ENCODE data around the gene ARL4C.
A peak's percentile ranks its signal among the peaks of the same experiment; 100 is the strongest.

ARL4C gene

GRCh38 chr2:234495251-234496054 lies 1.4 kb downstream of the ARL4C start:
- Histone ChIP-seq H3K27ac (ENCODE audit: low read depth, low read length) (no peak overlapping the region), H3K27me3 (ENCODE audit: insufficient read depth, low read length, poor library complexity) (no peaks in the 10 kb centered on the region), H3K9ac (ENCODE audit: low read length) (peak overlapping the region; percentile 72), H3K18ac (ENCODE audit: low read length) (peak overlapping the region; percentile 44), H3K23ac (ENCODE audit: low read length) (no peak overlapping the region), H3K36me3 (ENCODE audit: control insufficient read depth, insufficient read depth, low read length) (no peaks in the 10 kb centered on the region), H3K79me1 (ENCODE audit: low read length) (peaks cover 11% of the 10 kb centered on the region), H3K4me2 (ENCODE audit: low read length) (peak overlapping the region; percentile 99), H3K79me2 (ENCODE audit: control insufficient read depth, insufficient read depth, low read length) (peaks cover 11% of the 10 kb centered on the region), H4K5ac (ENCODE audit: low read length) (no peak overlapping the region), H3K4me1 (ENCODE audit: control insufficient read depth, low read depth, low read length) (no peaks in the 10 kb centered on the region), H3K4me3 (ENCODE audit: low read length) (peak overlapping the region; percentile 54), H3K56ac (ENCODE audit: low read length) (peak overlapping the region; percentile 84), H2BK120ac (ENCODE audit: low read depth, low read length) (no peak overlapping the region), H2BK15ac (replicated peaks; ENCODE audit: low read depth) (no peak overlapping the region), H3K4ac (ENCODE audit: low read depth, low read length) (no peak overlapping the region), H4K8ac (ENCODE audit: low read depth, low read length) (no peak overlapping the region), H2BK5ac (ENCODE audit: low read length) (no peak overlapping the region), H2AK5ac (ENCODE audit: low read length) (no peak overlapping the region)
- WGBS (ENCODE audit: extremely low coverage, insufficient coverage, low lambda C conversion rate): no CpG with 5 or more reads among the region's 40 CpGs
- DNase-seq: peak; percentile 46

GRCh38 chr2:234494361-234495250 lies 2.3 kb downstream of the ARL4C start:
- WGBS (ENCODE audit: extremely low coverage, insufficient coverage, low lambda C conversion rate): no CpG with 5 or more reads among the region's 9 CpGs

GRCh38 chr2:234493796-234494195 lies 3.1 kb downstream of the ARL4C start:
- H3K4me3 ChIP-seq (ENCODE audit: low read length): no peak overlapping the region

More at GRCh38 chr2:234494361-234495250, 2.3 kb downstream of the ARL4C start:
- Histone ChIP-seq H3K27ac (ENCODE audit: low read depth, low read length) (no peak overlapping the region), H3K4ac (ENCODE audit: low read depth, low read length) (no peak overlapping the region), H3K18ac (ENCODE audit: low read length) (peak overlapping the region; percentile 44), H3K56ac (ENCODE audit: low read length) (peak overlapping the region; percentile 84), H3K9ac (ENCODE audit: low read length) (peak overlapping the region; percentile 72), H4K5ac (ENCODE audit: low read length) (no peak overlapping the region), H2BK5ac (ENCODE audit: low read length) (no peak overlapping the region), H2BK120ac (ENCODE audit: low read depth, low read length) (no peak overlapping the region), H3K36me3 (ENCODE audit: control insufficient read depth, insufficient read depth, low read length) (no peaks in the 10 kb centered on the region), H2BK15ac (replicated peaks; ENCODE audit: low read depth) (no peak overlapping the region), H3K79me1 (ENCODE audit: low read length) (peaks cover 11% of the 10 kb centered on the region), H2AK5ac (ENCODE audit: low read length) (no peak overlapping the region), H3K4me1 (ENCODE audit: control insufficient read depth, low read depth, low read length) (no peaks in the 10 kb centered on the region), H3K79me2 (ENCODE audit: control insufficient read depth, insufficient read depth, low read length) (peaks cover 11% of the 10 kb centered on the region), H3K27me3 (ENCODE audit: insufficient read depth, low read length, poor library complexity) (no peaks in the 10 kb centered on the region), H3K4me3 (ENCODE audit: low read length) (peak overlapping the region; percentile 54), H4K8ac (ENCODE audit: low read depth, low read length) (no peak overlapping the region), H3K4me2 (ENCODE audit: low read length) (peak overlapping the region; percentile 99), H3K23ac (ENCODE audit: low read length) (no peak overlapping the region)
- DNase-seq: peak; percentile 71

GRCh38 chr2:234492717-234493485 lies 4.0 kb downstream of the ARL4C start:
- Histone ChIP-seq H2BK15ac (replicated peaks; ENCODE audit: low read depth) (no peak overlapping the region), H3K56ac (ENCODE audit: low read length) (no peak overlapping the region), H3K23ac (ENCODE audit: low read length) (no peak overlapping the region), H3K36me3 (ENCODE audit: control insufficient read depth, insufficient read depth, low read length) (no peaks in the 10 kb centered on the region), H2BK5ac (ENCODE audit: low read length) (no peak overlapping the region), H3K4me3 (ENCODE audit: low read length) (no peak overlapping the region), H4K8ac (ENCODE audit: low read depth, low read length) (no peak overlapping the region), H3K27me3 (ENCODE audit: insufficient read depth, low read length, poor library complexity) (no peaks in the 10 kb centered on the region), H3K9ac (ENCODE audit: low read length) (no peak overlapping the region), H3K4ac (ENCODE audit: low read depth, low read length) (no peak overlapping the region), H3K18ac (ENCODE audit: low read length) (no peak overlapping the region), H3K79me2 (ENCODE audit: control insufficient read depth, insufficient read depth, low read length) (peaks cover 11% of the 10 kb centered on the region), H3K4me2 (ENCODE audit: low read length) (no peak overlapping the region), H3K79me1 (ENCODE audit: low read length) (peaks cover 11% of the 10 kb centered on the region), H2BK120ac (ENCODE audit: low read depth, low read length) (no peak overlapping the region), H3K27ac (ENCODE audit: low read depth, low read length) (no peak overlapping the region), H3K4me1 (ENCODE audit: control insufficient read depth, low read depth, low read length) (no peaks in the 10 kb centered on the region), H2AK5ac (ENCODE audit: low read length) (no peak overlapping the region), H4K5ac (ENCODE audit: low read length) (no peak overlapping the region)
- no CpG with 5 or more reads among the region's 10 CpGs for WGBS (ENCODE audit: extremely low coverage, insufficient coverage, low lambda C conversion rate)
- no peak for DNase-seq

More at GRCh38 chr2:234493796-234494195, 3.1 kb downstream of the ARL4C start:
- no peak overlapping the region for H4K5ac ChIP-seq (ENCODE audit: low read length)
- H3K27me3 ChIP-seq (ENCODE audit: insufficient read depth, low read length, poor library complexity): no peaks in the 10 kb centered on the region
- H3K56ac ChIP-seq (ENCODE audit: low read length): no peak overlapping the region
- H2AK5ac ChIP-seq (ENCODE audit: low read length): no peak overlapping the region
- no peak overlapping the region for H2BK120ac ChIP-seq (ENCODE audit: low read depth, low read length)
- no peak overlapping the region for H3K4ac ChIP-seq (ENCODE audit: low read depth, low read length)
- H3K18ac ChIP-seq (ENCODE audit: low read length): no peak overlapping the region
- H4K8ac ChIP-seq (ENCODE audit: low read depth, low read length): no peak overlapping the region
- no peak overlapping the region for H3K9ac ChIP-seq (ENCODE audit: low read length)
- H3K79me2 ChIP-seq (ENCODE audit: control insufficient read depth, insufficient read depth, low read length): peaks cover 11% of the 10 kb centered on the region
- no CpG with 5 or more reads among the region's 4 CpGs for WGBS (ENCODE audit: extremely low coverage, insufficient coverage, low lambda C conversion rate)
- H3K4me2 ChIP-seq (ENCODE audit: low read length): no peak overlapping the region
- H3K27ac ChIP-seq (ENCODE audit: low read depth, low read length): no peak overlapping the region
- H2BK15ac ChIP-seq (replicated peaks; ENCODE audit: low read depth): no peak overlapping the region
- H2BK5ac ChIP-seq (ENCODE audit: low read length): no peak overlapping the region
- H3K36me3 ChIP-seq (ENCODE audit: control insufficient read depth, insufficient read depth, low read length): no peaks in the 10 kb centered on the region
- no peak overlapping the region for H3K23ac ChIP-seq (ENCODE audit: low read length)
- peaks cover 11% of the 10 kb centered on the region for H3K79me1 ChIP-seq (ENCODE audit: low read length)
- H3K4me1 ChIP-seq (ENCODE audit: control insufficient read depth, low read depth, low read length): no peaks in the 10 kb centered on the region
- no peak for DNase-seq

- H3K23ac ChIP-seq (ENCODE audit: low read length): no peak overlapping the region
- H3K79me1 ChIP-seq (ENCODE audit: low read length): peaks cover 11% of the 10 kb centered on the region
- no peak overlapping the region for H3K56ac ChIP-seq (ENCODE audit: low read length)
- H2BK5ac ChIP-seq (ENCODE audit: low read length): no peak overlapping the region
- H3K9ac ChIP-seq (ENCODE audit: low read length): no peak overlapping the region
- no peak overlapping the region for H3K27ac ChIP-seq (ENCODE audit: low read depth, low read length)
- DNase-seq: no peak
- H3K4me3 ChIP-seq (ENCODE audit: low read length): no peak overlapping the region
- no peak overlapping the region for H3K18ac ChIP-seq (ENCODE audit: low read length)
- no CpG with 5 or more reads among the region's 5 CpGs for WGBS (ENCODE audit: extremely low coverage, insufficient coverage, low lambda C conversion rate)
- H3K79me2 ChIP-seq (ENCODE audit: control insufficient read depth, insufficient read depth, low read length): peaks cover 11% of the 10 kb centered on the region
- H2BK120ac ChIP-seq (ENCODE audit: low read depth, low read length): no peak overlapping the region
- H2BK15ac ChIP-seq (replicated peaks; ENCODE audit: low read depth): no peak overlapping the region
- no peaks in the 10 kb centered on the region for H3K27me3 ChIP-seq (ENCODE audit: insufficient read depth, low read length, poor library complexity)
- no peaks in the 10 kb centered on the region for H3K4me1 ChIP-seq (ENCODE audit: control insufficient read depth, low read depth, low read length)
- H3K4ac ChIP-seq (ENCODE audit: low read depth, low read length): no peak overlapping the region
- H2AK5ac ChIP-seq (ENCODE audit: low read length): no peak overlapping the region
- H3K4me2 ChIP-seq (ENCODE audit: low read length): no peak overlapping the region
- H4K8ac ChIP-seq (ENCODE audit: low read depth, low read length): no peak overlapping the region
- H3K36me3 ChIP-seq (ENCODE audit: control insufficient read depth, insufficient read depth, low read length): no peaks in the 10 kb centered on the region
- no peak overlapping the region for H4K5ac ChIP-seq (ENCODE audit: low read length)
Observed at GRCh38 chr2:234491897-234492296, 5.0 kb downstream of the ARL4C start.

All from mesendoderm (in vitro differentiated cells).